Endothelial cell of umbilical vein (primary cell): ENCODE results near the gene ELOVL2. TPM values are rescaled to one million over a fixed set of nuclear protein-coding genes. Genes with fewer than 3 reads are reported as not detected.

ENCODE experiments used
- BruUV-seq: library from RNA; stranded (reverse); fragments of 400-500 nt; replicated peaks from 2 replicates; lab custom pipeline; 2021; lab: Mats Ljungman, UMichigan
- CTCF ChIA-PET: fragments of 300-600, 350-600 bp; sonication (Branson Sonifier 250); formaldehyde crosslinking; loops from one replicate; lab custom pipeline; 2021; ENCODE audit warnings: antibody characterized with exemption, inconsistent platforms; lab: Charles Lee
- POLR2A ChIA-PET: fragments of 300-600, 350-600 bp; sonication (Branson Sonifier 250); formaldehyde crosslinking; loops from one replicate; lab custom pipeline; 2021; ENCODE audit warnings: antibody characterized with exemption, inconsistent platforms; lab: Charles Lee
- DNase-seq: peaks from one replicate; pipeline ENCODE4 v3.0.0-alpha.2; 2011; ENCODE audit warnings: low read depth, low spot score
- FAIRE-seq: peaks from 2 replicates; lab custom pipeline; 2011; peaks lifted over from hg19 to GRCh38; lab: Jason Lieb, UNC
- H2AFZ ChIP-seq: 2 replicates; pipeline ENCODE4 v1.6.0; 2012; ENCODE audit warnings: low read depth, low read length, control low read depth, inconsistent platforms
- H3K27ac ChIP-seq: 2 replicates; pipeline ENCODE4 v1.5.1; 2011; ENCODE audit warnings: low read depth, mild to moderate bottlenecking, control low read depth, low read length, moderate library complexity; ENCODE audit not compliant: insufficient read depth
- H3K27me3 ChIP-seq, 2 experiments: 2 replicates each; pipeline versions ENCODE4 v1.6.0 to v1.6.1; 2011; ENCODE audit warnings: low read length in 2 of 2, mixed read lengths in 1 of 2; ENCODE audit not compliant: control insufficient read depth in 2 of 2, insufficient read depth in 2 of 2
- H3K36me3 ChIP-seq, 2 experiments: 2 replicates in 1 of 2; 3 replicates in 1 of 2; pipeline ENCODE4 v1.5.1; 2011; ENCODE audit warnings: low read length in 2 of 2, mild to moderate bottlenecking in 1 of 2, moderate library complexity in 1 of 2; ENCODE audit not compliant: control insufficient read depth in 2 of 2, insufficient read depth in 2 of 2; ENCODE audit errors: extremely low read depth in 1 of 2
- H3K4me1 ChIP-seq: 3 replicates; pipeline ENCODE4 v1.5.1; 2011; ENCODE audit warnings: mild to moderate bottlenecking, low read length; ENCODE audit not compliant: control insufficient read depth, insufficient read depth; ENCODE audit errors: extremely low read depth
- H3K4me2 ChIP-seq: 2 replicates; pipeline ENCODE4 v1.6.1; 2011; ENCODE audit warnings: low read length, control low read depth, mixed read lengths; ENCODE audit not compliant: insufficient read depth
- H3K4me3 ChIP-seq, 3 experiments: fragments of 200-600 bp in 1 of 3; sonication (generic), shearing (Covaris generic) in 1 of 3; replicated peaks in 1 of 3; 2 replicates each; pipeline ENCODE4 v1.5.1; 2011 to 2016; ENCODE audit warnings: control low read depth in 3 of 3, low read length in 3 of 3, mild to moderate bottlenecking in 2 of 3, inconsistent platforms in 1 of 3, low read depth in 1 of 3, moderate library complexity in 1 of 3; ENCODE audit not compliant: insufficient read depth in 1 of 3
- H3K79me2 ChIP-seq: 2 replicates; pipeline ENCODE4 v1.6.0; 2012; ENCODE audit warnings: low read length, inconsistent platforms; ENCODE audit not compliant: control insufficient read depth, insufficient read depth
- H3K9ac ChIP-seq: replicated peaks from 2 replicates; pipeline ENCODE3; 2011; ENCODE audit warnings: low read length, control low read depth; ENCODE audit not compliant: insufficient read depth; ENCODE audit errors: extremely low read depth
- H3K9me1 ChIP-seq: replicated peaks from 3 replicates; pipeline ENCODE4 v1.6.0; 2011; ENCODE audit warnings: mild to moderate bottlenecking, low read length; ENCODE audit not compliant: control insufficient read depth, insufficient read depth; ENCODE audit errors: extremely low read depth
- H3K9me3 ChIP-seq: replicated peaks from 2 replicates; pipeline ENCODE4 v1.5.1; 2012; ENCODE audit warnings: low read length, inconsistent platforms; ENCODE audit not compliant: control insufficient read depth, insufficient read depth
- H4K20me1 ChIP-seq: replicated peaks from 2 replicates; pipeline ENCODE3; 2011; ENCODE audit warnings: mild to moderate bottlenecking, low read length; ENCODE audit not compliant: control insufficient read depth, insufficient read depth; ENCODE audit errors: extremely low read depth
- CTCF ChIP-seq, 2 donors: IDR thresholded peaks; 1 replicate in 1 of 2; 2 replicates in 1 of 2; pipeline ENCODE4 v1.5.1; 2011; ENCODE audit warnings: low read length in 2 of 2, mild to moderate bottlenecking in 2 of 2, moderate library complexity in 2 of 2, control low read depth in 1 of 2, inconsistent platforms in 1 of 2, low read depth in 1 of 2; ENCODE audit not compliant: insufficient read depth in 1 of 2; ENCODE audit errors: extremely low read depth in 1 of 2
- EZH2 ChIP-seq: IDR thresholded peaks from 2 replicates; pipeline ENCODE4 v1.6.1; 2012; ENCODE audit warnings: borderline replicate concordance, low read depth, mild to moderate bottlenecking, moderate library complexity, low read length, inconsistent platforms; ENCODE audit not compliant: severe bottlenecking
- FOS ChIP-seq: IDR thresholded peaks from 2 replicates; pipeline ENCODE4 v1.6.1; 2011; ENCODE audit warnings: mild to moderate bottlenecking, low read length, moderate library complexity, borderline replicate concordance; ENCODE audit not compliant: insufficient read depth
- GATA2 ChIP-seq: IDR thresholded peaks from 2 replicates; pipeline ENCODE4 v1.7.0; 2011; ENCODE audit warnings: low read depth, mild to moderate bottlenecking, moderate library complexity, mixed read lengths, low read length; ENCODE audit not compliant: insufficient read length, insufficient read depth
- JUN ChIP-seq: IDR thresholded peaks from 2 replicates; pipeline ENCODE4 v1.6.1; 2011; ENCODE audit warnings: borderline replicate concordance, low read depth; ENCODE audit not compliant: insufficient read length, insufficient read depth
- MAX ChIP-seq: IDR thresholded peaks from 2 replicates; pipeline ENCODE4 v1.6.1; 2011; ENCODE audit not compliant: insufficient read depth, insufficient read length
- MYC ChIP-seq: IDR thresholded peaks from one replicate; pipeline ENCODE4 v1.6.1; 2011; ENCODE audit warnings: mild to moderate bottlenecking, low read depth, low read length
- POLR2A ChIP-seq: IDR thresholded peaks from 2 replicates; pipeline ENCODE4 v1.6.1; 2012; ENCODE audit warnings: low read depth, mild to moderate bottlenecking, control low read depth, low read length
- POLR2AphosphoS5 ChIP-seq: IDR thresholded peaks from 2 replicates; pipeline ENCODE4 v1.6.1; 2012; ENCODE audit warnings: low read depth, mild to moderate bottlenecking, control low read depth, low read length, moderate library complexity; ENCODE audit not compliant: insufficient read depth
- dilution Hi-C: fragments of 300-500 bp; cut with MboI; formaldehyde crosslinking; loops from one replicate; pipeline ENCODE4 v1.15.0; 2019; ENCODE audit warnings: low sequenced_read_pairs; ENCODE audit not compliant: extremely low pct_ligation_motif_present
- intact Hi-C: fragments of 100-400 bp; cut with micrococcal nuclease; formaldehyde crosslinking; loops from one replicate; pipeline ENCODE4 v1.10.0; 2022
- polyA plus RNA-seq, 4 experiments: library from polyadenylated mRNA; depleted of rRNA in 3 of 4; stranded (reverse) in 3 of 4; unstranded in 1 of 4; fragments of >200 nt; gene quantifications; 2 replicates each; pipeline versions ENCODE4 v1.2.1 to v1.2.3, GENCODE V29; 2011 to 2012; ENCODE audit warnings: missing spikeins in 1 of 4
- total RNA-seq: library from RNA; stranded (reverse); gene quantifications from 2 replicates; pipeline ENCODE4 v1.2.3, GENCODE V29; 2021

The ELOVL2 gene
- total and polyA plus RNA-seq, 2 donors (not counting 3 experiments of a cell fraction or from before 2014, with no cell fraction given), result not detected

DNA sequence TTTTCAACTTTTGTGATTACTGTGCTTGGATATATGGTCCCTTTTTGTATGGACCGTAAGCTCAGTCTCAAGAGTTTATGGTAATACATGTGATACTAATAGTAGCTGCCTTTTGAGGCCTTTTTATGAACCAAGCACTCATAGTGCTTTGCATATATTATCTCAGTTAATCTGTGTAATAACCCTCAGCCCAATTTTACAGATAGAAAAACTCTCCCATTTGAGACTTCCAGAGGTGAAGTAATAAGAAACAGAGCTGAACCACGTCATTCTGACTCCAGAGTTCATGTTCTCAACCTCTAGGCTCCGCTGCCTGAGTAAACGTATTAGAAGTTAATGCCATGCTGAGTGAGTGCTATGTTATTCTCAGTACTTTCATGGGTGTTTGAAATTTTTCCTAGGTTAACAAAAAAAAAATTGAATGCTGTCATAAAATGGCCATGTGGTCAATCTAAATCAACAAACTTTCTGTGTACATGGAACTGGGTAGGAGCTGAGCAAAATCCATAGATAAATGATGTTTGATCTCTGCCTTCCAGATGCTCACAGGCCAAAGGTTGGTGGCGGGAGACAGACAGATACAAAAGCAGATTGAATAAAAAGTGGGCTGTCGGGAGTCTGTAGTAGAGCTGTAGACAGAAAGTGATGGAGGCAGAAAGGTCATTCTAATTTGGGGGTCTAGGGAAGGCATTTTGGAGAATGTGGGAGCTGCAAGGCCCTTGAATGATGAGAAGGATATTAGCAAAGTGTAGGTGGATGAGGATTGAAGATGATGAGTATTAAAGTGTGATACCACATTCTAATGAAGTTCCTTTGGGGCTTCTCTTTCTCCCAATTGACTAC is 22.6 kb upstream of the ELOVL2 start:
- Histone ChIP-seq H4K20me1 (no peaks in the 10 kb centered on the region), H3K9ac (no peak overlapping the region), H3K9me3 (no peaks in the 10 kb centered on the region), H3K36me3 (no peaks in the 10 kb centered on the region), H3K27ac (no peak overlapping the region), H3K27me3 (peaks cover 0 to 3% of the 10 kb centered on the region in 2 experiments), H3K4me2 (no peak overlapping the region), H2AFZ (no peak overlapping the region), H3K4me1 (no peaks in the 10 kb centered on the region), H3K9me1 (no peaks in the 10 kb centered on the region), H3K79me2 (no peaks in the 10 kb centered on the region), H3K4me3 (no peak overlapping the region)
- DNase-seq (no peak), FAIRE-seq (no peak)
- CTCF ChIA-PET, result interaction anchor here (0.6 to 6.0 kb wide), 6 partner anchors 10 to 588 kb away, joined by 3 to 43 read pairs (median 6); no protein-coding TSS in a partner anchor
- TF ChIP-seq MYC (no peak), EZH2 (no peak), JUN (no peak), MAX (no peak), CTCF (IDR thresholded peaks at IDR 0.05; ENCODE audit: extremely low read depth in 1 of 2, insufficient read depth in 1 of 2, low read depth in 1 of 2, low read length in 2 of 2) (no peak), GATA2 (no peak), POLR2AphosphoS5 (no peak), POLR2A (no peak), FOS (no peak)
- BruUV-seq, result no TSS peak
- POLR2A ChIA-PET, result no interaction called here
- intact Hi-C loops (no loop called here), dilution Hi-C loops (no loop called here)
